OCI-LY3 (cell line): ENCODE data around the gene DHX35.

Experiments used
- H2AFZ ChIP-seq: fragments of 200-600, 300-600 bp; shearing (Covaris generic); 2 replicates; pipeline ENCODE4 v1.6.0; 2014; ENCODE audit warnings: antibody characterized with exemption, low read depth, low read length
- H3K27ac ChIP-seq: fragments of 200-600, 300-600 bp; sonication (generic); 2 replicates; pipeline ENCODE4 v1.5.1; 2014; ENCODE audit warnings: mild to moderate bottlenecking, low read length, moderate library complexity, mixed read lengths
- H3K27me3 ChIP-seq: fragments of 200-600, 300-600 bp; sonication (generic); 2 replicates; pipeline ENCODE4 v1.6.1; 2014; ENCODE audit warnings: low read depth, low read length, mixed read lengths
- H3K36me3 ChIP-seq: fragments of 200-600, 300-600 bp; sonication (generic); replicated peaks from 2 replicates; pipeline ENCODE3; 2014; ENCODE audit warnings: low read depth, low read length, mixed read lengths
- H3K4me1 ChIP-seq: fragments of 300-600, 200-600 bp; sonication (generic); 2 replicates; pipeline ENCODE4 v1.6.1; 2014; ENCODE audit warnings: low read length, mixed read lengths
- H3K4me2 ChIP-seq: fragments of 200-600, 300-600 bp; sonication (generic); 2 replicates; pipeline ENCODE4 v1.6.1; 2014; ENCODE audit warnings: low read length, mixed read lengths
- H3K4me3 ChIP-seq: fragments of 300-600, 200-600 bp; sonication (generic); 2 replicates; pipeline ENCODE4 v1.5.1; 2014; ENCODE audit warnings: antibody characterized with exemption, mild to moderate bottlenecking, low read length, moderate library complexity
- H3K79me2 ChIP-seq: fragments of 300-600, 200-600 bp; shearing (Covaris generic); 2 replicates; pipeline ENCODE4 v1.6.1; 2014; ENCODE audit warnings: mild to moderate bottlenecking, low read length, mixed read lengths
- H3K9ac ChIP-seq: fragments of 300-600, 200-600 bp; shearing (Covaris generic); 2 replicates; pipeline ENCODE4 v1.6.0; 2014; ENCODE audit warnings: mild to moderate bottlenecking, low read length, moderate library complexity
- H3K9me3 ChIP-seq: fragments of 200-600, 300-600 bp; shearing (Covaris generic); 2 replicates; pipeline ENCODE4 v1.6.1; 2014; ENCODE audit warnings: low read length, mixed read lengths; ENCODE audit not compliant: insufficient read depth
- H4K20me1 ChIP-seq: fragments of 200-600, 300-600 bp; sonication (generic); 2 replicates; pipeline ENCODE4 v1.6.1; 2016; ENCODE audit warnings: low read length, mixed read lengths; ENCODE audit not compliant: insufficient read depth
- CTCF ChIP-seq: fragments of 200-600, 300-600 bp; sonication (generic); IDR thresholded peaks from 2 replicates; pipeline ENCODE4 v1.5.1; 2014; ENCODE audit warnings: antibody characterized with exemption, low read length, low read depth
- EZH2phosphoT487 ChIP-seq: fragments of 200-600 bp; shearing (Covaris generic); IDR thresholded peaks from 2 replicates; pipeline ENCODE4 v1.6.1; 2018; ENCODE audit warnings: antibody characterized with exemption, mixed run types, low read depth

The DHX35 gene

GRCh38 chr20:39040116-39040515 is 78.0 kb downstream of the DHX35 start:
- H4K20me1 ChIP-seq: no peaks in the 10 kb centered on the region
- H3K36me3 ChIP-seq: peaks cover 36% of the 10 kb centered on the region
- H2AFZ ChIP-seq: no peak overlapping the region
- H3K27ac ChIP-seq: no peak overlapping the region
- TF ChIP-seq CTCF: no peak
- no peak overlapping the region for H3K4me3 ChIP-seq
- no peaks in the 10 kb centered on the region for H3K9me3 ChIP-seq
- H3K79me2 ChIP-seq: no peaks in the 10 kb centered on the region
- no peaks in the 10 kb centered on the region for H3K27me3 ChIP-seq
- no peak overlapping the region for H3K4me2 ChIP-seq
- no peak overlapping the region for H3K9ac ChIP-seq
- H3K4me1 ChIP-seq: no peaks in the 10 kb centered on the region

GRCh38 chr20:39041067-39041466 is 78.9 kb downstream of the DHX35 start:
- no peaks in the 10 kb centered on the region for H3K9me3 ChIP-seq
- no peak overlapping the region for H3K4me2 ChIP-seq
- no peak overlapping the region for H2AFZ ChIP-seq
- H3K4me1 ChIP-seq: no peaks in the 10 kb centered on the region
- no peak overlapping the region for H3K9ac ChIP-seq
- H3K36me3 ChIP-seq: peaks cover 28% of the 10 kb centered on the region
- no peak overlapping the region for H3K4me3 ChIP-seq
- H3K79me2 ChIP-seq: no peaks in the 10 kb centered on the region
- TF ChIP-seq EZH2phosphoT487 (no peak), CTCF (no peak)
- no peak overlapping the region for H3K27ac ChIP-seq
- H4K20me1 ChIP-seq: no peaks in the 10 kb centered on the region
- no peaks in the 10 kb centered on the region for H3K27me3 ChIP-seq

GRCh38 chr20:39042279-39043150 is 80.4 kb downstream of the DHX35 start:
- TF ChIP-seq EZH2phosphoT487: no peak
- TF ChIP-seq CTCF: no peak
- Histone ChIP-seq H3K9ac (no peak overlapping the region), H3K27ac (no peak overlapping the region), H2AFZ (no peak overlapping the region), H3K4me2 (no peak overlapping the region), H3K36me3 (peaks cover 19% of the 10 kb centered on the region), H3K79me2 (no peaks in the 10 kb centered on the region), H3K27me3 (no peaks in the 10 kb centered on the region), H4K20me1 (no peaks in the 10 kb centered on the region), H3K4me1 (no peaks in the 10 kb centered on the region), H3K9me3 (no peaks in the 10 kb centered on the region), H3K4me3 (no peak overlapping the region)

- no peak overlapping the region for H3K27ac ChIP-seq
- H3K79me2 ChIP-seq: no peaks in the 10 kb centered on the region
- H3K36me3 ChIP-seq: peaks cover 10% of the 10 kb centered on the region
- H4K20me1 ChIP-seq: no peaks in the 10 kb centered on the region
- H3K9me3 ChIP-seq: no peaks in the 10 kb centered on the region
- peaks cover 3% of the 10 kb centered on the region for H3K4me1 ChIP-seq
- H2AFZ ChIP-seq: no peak overlapping the region
- no peak overlapping the region for H3K4me3 ChIP-seq
- no peak overlapping the region for H3K4me2 ChIP-seq
- TF ChIP-seq CTCF (no peak), EZH2phosphoT487 (no peak)
- no peaks in the 10 kb centered on the region for H3K27me3 ChIP-seq
- no peak overlapping the region for H3K9ac ChIP-seq
Observed at GRCh38 chr20:39044501-39044900, 82.4 kb downstream of the DHX35 start.
